Esophagus squamous epithelium (tissue), 4 donors: ENCODE measurements around the gene CCDC92.
"Not testable (repeated sequence)": the region's sequence is repeated elsewhere in the genome, so short reads cannot be mapped to it uniquely, and the experiment has no call there.

Experiments used
- POLR2A ChIP-seq, 4 donors: fragments of 450-650 bp; IDR thresholded peaks; one replicate each; pipeline ENCODE4 v1.6.1; 2017; ENCODE audit warnings: antibody characterized with exemption in 4 of 4, mild to moderate bottlenecking in 4 of 4, moderate library complexity in 3 of 4
- TF ChIP-seq, protein P1 (sequence below), 6 experiments: fragments of 450-650 bp in 4 of 6; fragments of 200-600 bp in 2 of 6; sonication (generic) in 2 of 6; IDR thresholded peaks; one replicate each; pipeline ENCODE4 v1.5.1; 2016 to 2019; ENCODE audit warnings: antibody characterized with exemption in 6 of 6, mild to moderate bottlenecking in 4 of 6, moderate library complexity in 4 of 6

DNA sequence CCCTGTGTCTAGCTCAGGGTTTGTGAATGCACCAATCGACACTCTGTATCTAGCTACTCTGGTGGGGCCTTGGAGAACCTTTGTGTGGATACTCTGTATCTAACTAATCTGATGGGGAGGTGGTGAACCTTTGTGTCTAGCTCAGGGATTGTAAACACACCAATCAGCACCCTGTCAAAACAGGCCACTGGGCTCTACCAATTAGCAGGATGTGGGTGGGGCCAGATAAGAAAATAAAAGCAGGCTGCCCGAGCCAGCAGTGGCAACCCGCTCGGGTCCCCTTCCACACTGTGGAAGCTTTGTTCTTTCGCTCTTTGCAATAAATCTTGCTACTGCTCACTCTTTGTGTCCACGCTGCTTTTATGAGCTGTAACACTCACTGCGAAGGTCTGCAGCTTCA is 25.1 kb downstream of the CCDC92 start:
- not testable (repeated sequence) for TF ChIP-seq POLR2A (IDR thresholded peaks at IDR 0.05)
- TF ChIP-seq, protein P1, sequence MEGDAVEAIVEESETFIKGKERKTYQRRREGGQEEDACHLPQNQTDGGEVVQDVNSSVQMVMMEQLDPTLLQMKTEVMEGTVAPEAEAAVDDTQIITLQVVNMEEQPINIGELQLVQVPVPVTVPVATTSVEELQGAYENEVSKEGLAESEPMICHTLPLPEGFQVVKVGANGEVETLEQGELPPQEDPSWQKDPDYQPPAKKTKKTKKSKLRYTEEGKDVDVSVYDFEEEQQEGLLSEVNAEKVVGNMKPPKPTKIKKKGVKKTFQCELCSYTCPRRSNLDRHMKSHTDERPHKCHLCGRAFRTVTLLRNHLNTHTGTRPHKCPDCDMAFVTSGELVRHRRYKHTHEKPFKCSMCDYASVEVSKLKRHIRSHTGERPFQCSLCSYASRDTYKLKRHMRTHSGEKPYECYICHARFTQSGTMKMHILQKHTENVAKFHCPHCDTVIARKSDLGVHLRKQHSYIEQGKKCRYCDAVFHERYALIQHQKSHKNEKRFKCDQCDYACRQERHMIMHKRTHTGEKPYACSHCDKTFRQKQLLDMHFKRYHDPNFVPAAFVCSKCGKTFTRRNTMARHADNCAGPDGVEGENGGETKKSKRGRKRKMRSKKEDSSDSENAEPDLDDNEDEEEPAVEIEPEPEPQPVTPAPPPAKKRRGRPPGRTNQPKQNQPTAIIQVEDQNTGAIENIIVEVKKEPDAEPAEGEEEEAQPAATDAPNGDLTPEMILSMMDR (IDR thresholded peaks at IDR 0.05), result not testable (repeated sequence)
